Panc1 (cell line): ENCODE measurements around the gene PISD. TPM values are rescaled to one million over a fixed set of nuclear protein-coding genes. Genes with fewer than 3 reads are reported as not detected.

Source experiments
- ATAC-seq: fragments of 200-7000 bp; cut with Tn5 transposase; 2 replicates; pipeline ENCODE4 v1.9.1; 2020; ENCODE audit warnings: mild to moderate bottlenecking, moderate library complexity
- BruUV-seq: library from RNA; stranded (reverse); fragments of 400-500 nt; replicated peaks from 2 replicates; lab custom pipeline; 2021; lab: Mats Ljungman, UMichigan
- CTCF ChIA-PET: fragments of 300-600 bp; sonication (Branson Sonifier 250); formaldehyde crosslinking; loops from one replicate; lab custom pipeline; 2022; ENCODE audit warnings: antibody characterized with exemption; lab: Charles Lee
- POLR2A ChIA-PET: fragments of 300-600 bp; sonication (Branson Sonifier 250); formaldehyde crosslinking; loops from one replicate; lab custom pipeline; 2022; ENCODE audit warnings: antibody characterized with exemption; lab: Charles Lee
- DNase-seq: peaks from one replicate; pipeline ENCODE4 v3.0.0-alpha.2; 2010; ENCODE audit warnings: low read depth, low spot score
- H3K27ac ChIP-seq: 2 replicates; pipeline ENCODE4 v1.5.1; 2011; ENCODE audit warnings: mild to moderate bottlenecking, low read length, inconsistent platforms
- H3K27me3 ChIP-seq: fragments of 200-500 bp; sonication (Bioruptor generic); 2 replicates; pipeline ENCODE4 v1.6.0; 2014; ENCODE audit warnings: low read length, inconsistent platforms; ENCODE audit not compliant: control insufficient read depth, insufficient read depth
- H3K36me3 ChIP-seq: fragments of 200-500 bp; sonication (Bioruptor generic); 2 replicates; pipeline ENCODE4 v1.5.1; 2014; ENCODE audit warnings: inconsistent platforms, mild to moderate bottlenecking, low read length, moderate library complexity; ENCODE audit not compliant: control insufficient read depth, insufficient read depth
- H3K4me1 ChIP-seq: 2 replicates; pipeline ENCODE4 v1.5.1; 2011; ENCODE audit warnings: inconsistent platforms, mild to moderate bottlenecking, low read length, moderate library complexity; ENCODE audit not compliant: control insufficient read depth, insufficient read depth
- H3K4me3 ChIP-seq, 2 experiments: 2 replicates each; pipeline ENCODE4 v1.5.1; 2011 to 2012; ENCODE audit warnings: low read depth in 2 of 2, low read length in 2 of 2, mild to moderate bottlenecking in 2 of 2, inconsistent platforms in 1 of 2, moderate library complexity in 1 of 2
- H3K9me3 ChIP-seq: fragments of 200-500 bp; sonication (Bioruptor generic); 2 replicates; pipeline ENCODE4 v1.5.1; 2014; ENCODE audit warnings: low read depth, mild to moderate bottlenecking, inconsistent platforms, low read length, moderate library complexity; ENCODE audit not compliant: control insufficient read depth, insufficient read depth
- POLR2AphosphoS5 ChIP-seq: IDR thresholded peaks from 2 replicates; pipeline ENCODE4 v1.6.1; 2012; ENCODE audit warnings: mild to moderate bottlenecking, low read depth, low read length, moderate library complexity
- REST ChIP-seq, 2 experiments: IDR thresholded peaks; 2 replicates each; pipeline ENCODE4 v1.6.1; 2011 to 2012; ENCODE audit warnings: low read depth in 2 of 2, control low read depth in 1 of 2, low read length in 1 of 2, mild to moderate bottlenecking in 1 of 2, moderate library complexity in 1 of 2; ENCODE audit not compliant: insufficient read depth in 1 of 2
- SIN3A ChIP-seq: IDR thresholded peaks from 2 replicates; pipeline ENCODE4 v1.6.1; 2012; ENCODE audit warnings: low read depth, mild to moderate bottlenecking, low read length, moderate library complexity, borderline replicate concordance; ENCODE audit not compliant: insufficient read depth
- TCF7L2 ChIP-seq: IDR thresholded peaks from 2 replicates; pipeline ENCODE4 v1.6.1; 2011; ENCODE audit warnings: mild to moderate bottlenecking, low read depth, low read length, inconsistent platforms
- in situ Hi-C: cut with HindIII; loops from 2 replicates; pipeline ENCODE4 v1.10.0; 2016; ENCODE audit warnings: low sequenced_read_pairs, low pct_unique_long_range_greater_than_20kb
- intact Hi-C: fragments of 100-400 bp; cut with micrococcal nuclease; formaldehyde crosslinking; loops from one replicate; pipeline ENCODE4 v1.10.0; 2022; ENCODE audit not compliant: unreplicated experiment
- total RNA-seq: library from RNA; stranded (reverse); gene quantifications from one replicate; pipeline ENCODE4 v1.2.1, GENCODE V29; 2021; ENCODE audit not compliant: unreplicated experiment
- TF ChIP-seq, protein P1 (sequence below): fragments of 450-650 bp; IDR thresholded peaks from 2 replicates; pipeline ENCODE4 v1.5.1; 2017; ENCODE audit warnings: mild to moderate bottlenecking

The PISD gene
- total RNA-seq, 1 experiment from 2014 or later: 33.8 TPM

- Histone ChIP-seq H3K27me3 (no peaks in the 10 kb centered on the region), H3K4me3 (peak overlapping the region; percentile 67), H3K36me3 (no peaks in the 10 kb centered on the region), H3K9me3 (no peaks in the 10 kb centered on the region), H3K27ac (peak overlapping the region; percentile 69), H3K4me1 (peaks cover 12% of the 10 kb centered on the region)
- no peak for DNase-seq
- ChIA-PET POLR2A (no interaction called here), CTCF (interaction anchor here (0.6 to 1.2 kb wide), 2 partner anchors 21 to 35 kb away, joined by 3 to 4 read pairs; no protein-coding TSS in a partner anchor)
- peak; percentile 46; the same call in 1 of the 2 replicates for TF ChIP-seq POLR2AphosphoS5
- TF ChIP-seq, protein P1, sequence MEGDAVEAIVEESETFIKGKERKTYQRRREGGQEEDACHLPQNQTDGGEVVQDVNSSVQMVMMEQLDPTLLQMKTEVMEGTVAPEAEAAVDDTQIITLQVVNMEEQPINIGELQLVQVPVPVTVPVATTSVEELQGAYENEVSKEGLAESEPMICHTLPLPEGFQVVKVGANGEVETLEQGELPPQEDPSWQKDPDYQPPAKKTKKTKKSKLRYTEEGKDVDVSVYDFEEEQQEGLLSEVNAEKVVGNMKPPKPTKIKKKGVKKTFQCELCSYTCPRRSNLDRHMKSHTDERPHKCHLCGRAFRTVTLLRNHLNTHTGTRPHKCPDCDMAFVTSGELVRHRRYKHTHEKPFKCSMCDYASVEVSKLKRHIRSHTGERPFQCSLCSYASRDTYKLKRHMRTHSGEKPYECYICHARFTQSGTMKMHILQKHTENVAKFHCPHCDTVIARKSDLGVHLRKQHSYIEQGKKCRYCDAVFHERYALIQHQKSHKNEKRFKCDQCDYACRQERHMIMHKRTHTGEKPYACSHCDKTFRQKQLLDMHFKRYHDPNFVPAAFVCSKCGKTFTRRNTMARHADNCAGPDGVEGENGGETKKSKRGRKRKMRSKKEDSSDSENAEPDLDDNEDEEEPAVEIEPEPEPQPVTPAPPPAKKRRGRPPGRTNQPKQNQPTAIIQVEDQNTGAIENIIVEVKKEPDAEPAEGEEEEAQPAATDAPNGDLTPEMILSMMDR: no peak
- BruUV-seq: no TSS peak
- in situ Hi-C loops: no loop called here
- intact Hi-C loops: loop anchor here (10.0 kb wide), 1 partner anchor 66 kb away; no protein-coding TSS in a partner anchor
- ATAC-seq: peak; percentile 88
These were observed 31.4 kb downstream of the PISD start for GRCh38 chr22:31630331-31631329.

GRCh38 chr22:31629741-31630184, 32.3 kb downstream of the PISD start:
- DNase-seq (no peak), ATAC-seq (no peak)
- H3K9me3 ChIP-seq: no peaks in the 10 kb centered on the region
- H3K27me3 ChIP-seq: no peaks in the 10 kb centered on the region
- H3K36me3 ChIP-seq: no peaks in the 10 kb centered on the region
- intact Hi-C loops: loop anchor here (10.0 kb wide), 1 partner anchor 65 kb away; no protein-coding TSS in a partner anchor
- ChIA-PET POLR2A (no interaction called here), CTCF (interaction anchor here (0.5 to 1.2 kb wide), 4 partner anchors 11 to 126 kb away, joined by 3 to 4 read pairs (median 3); no protein-coding TSS in a partner anchor)
- H3K27ac ChIP-seq: peak overlapping the region; percentile 69; the same call in 1 of the 2 replicates
- in situ Hi-C loops: no loop called here
- no TSS peak for BruUV-seq
- H3K4me1 ChIP-seq: peaks cover 14% of the 10 kb centered on the region
- peak overlapping the region; percentile 67 for H3K4me3 ChIP-seq
- TF ChIP-seq, protein P1: no peak; the same call in 1 of the 2 replicates
- TF ChIP-seq POLR2AphosphoS5 (no peak), REST (IDR thresholded peaks at IDR 0.05; ENCODE audit: insufficient read depth in 1 of 2, low read depth in 2 of 2, low read length in 1 of 2) (no peak), TCF7L2 (no peak), SIN3A (no peak)
